GM12878 (cell line): Measurements from ENCODE around the gene ME3. TPM values are rescaled to one million over a fixed set of nuclear protein-coding genes. Genes with fewer than 3 reads are reported as not detected.

Experiments used
- ATAC-seq: fragments of 200-7000 bp; cut with Tn5 transposase; 3 replicates; pipeline ENCODE4 v1.9.1; 2020; ENCODE audit warnings: mild to moderate bottlenecking, moderate library complexity
- BruUV-seq: library from RNA; stranded (reverse); fragments of 400-500 nt; replicated peaks from 2 replicates; lab custom pipeline; 2021; lab: Mats Ljungman, UMichigan
- CTCF ChIA-PET: fragments of 300-600 bp; sonication (Branson Sonifier 250); formaldehyde crosslinking; extraction: SDS; loops from one replicate; lab custom pipeline; 2021; ENCODE audit warnings: inconsistent platforms; lab: Yijun Ruan, JAX
- POLR2A ChIA-PET: fragments of 350-600 bp; formaldehyde crosslinking; extraction: SDS; loops from one replicate; lab custom pipeline; 2021; ENCODE audit warnings: inconsistent platforms; lab: Charles Lee
- RAD21 ChIA-PET: fragments of 300-600 bp; sonication (Branson Sonifier 250); formaldehyde crosslinking; loops from one replicate; lab custom pipeline; 2023; ENCODE audit warnings: antibody characterized with exemption; ENCODE audit not compliant: unreplicated experiment; lab: Charles Lee
- SMC1A ChIA-PET: fragments of 300-600 bp; sonication (Branson Sonifier 250); formaldehyde crosslinking; loops from one replicate; lab custom pipeline; 2023; ENCODE audit not compliant: unreplicated experiment, uncharacterized antibody; lab: Charles Lee
- DNase-seq: peaks from one replicate; pipeline ENCODE4 v3.0.0-alpha.2; 2011; ENCODE audit warnings: low read depth, low spot score
- FAIRE-seq: peaks from 3 replicates; lab custom pipeline; 2011; peaks lifted over from hg19 to GRCh38; lab: Jason Lieb, UNC
- H2AFZ ChIP-seq: 2 replicates; pipeline ENCODE4 v1.6.0; 2011; ENCODE audit warnings: low read depth, low read length, control low read depth; ENCODE audit not compliant: control insufficient read depth
- H3K27ac ChIP-seq: 2 replicates; pipeline ENCODE4 v1.5.1; 2011; ENCODE audit warnings: control low read depth; ENCODE audit not compliant: control insufficient read depth, insufficient read depth
- H3K27me3 ChIP-seq, 2 experiments: replicated peaks in 1 of 2; 2 replicates each; pipeline versions ENCODE4 v1.6.0 to v1.6.1; 2011; ENCODE audit warnings: low read length in 1 of 2; ENCODE audit not compliant: control insufficient read depth in 2 of 2, insufficient read depth in 2 of 2
- H3K36me3 ChIP-seq, 2 experiments: 2 replicates each; pipeline ENCODE4 v1.5.1; 2011; ENCODE audit warnings: low read length in 1 of 2; ENCODE audit not compliant: control insufficient read depth in 2 of 2, insufficient read depth in 2 of 2
- H3K4me1 ChIP-seq: 2 replicates; pipeline ENCODE4 v1.6.1; 2011; ENCODE audit warnings: mild to moderate bottlenecking, low read length, moderate library complexity, mixed read lengths; ENCODE audit not compliant: control insufficient read depth, insufficient read depth
- H3K4me2 ChIP-seq: 2 replicates; pipeline ENCODE4 v1.6.0; 2011; ENCODE audit warnings: control low read depth; ENCODE audit not compliant: control insufficient read depth, insufficient read depth
- H3K4me3 ChIP-seq: fragments of 200-600 bp; sonication (generic); 2 replicates; pipeline ENCODE4 v1.5.1; 2016
- H3K79me2 ChIP-seq: 2 replicates; pipeline ENCODE4 v1.6.0; 2011; ENCODE audit warnings: low read length; ENCODE audit not compliant: control insufficient read depth, insufficient read depth
- H3K9ac ChIP-seq: 2 replicates; pipeline ENCODE4 v1.8.0; 2011; ENCODE audit warnings: low read length, control low read depth, mixed read lengths; ENCODE audit not compliant: control insufficient read depth, insufficient read depth
- H3K9me3 ChIP-seq: replicated peaks from 3 replicates; pipeline ENCODE4 v1.5.1; 2011; ENCODE audit warnings: mild to moderate bottlenecking, low read length; ENCODE audit not compliant: control insufficient read depth, insufficient read depth
- H4K20me1 ChIP-seq: 2 replicates; pipeline ENCODE4 v1.6.0; 2011; ENCODE audit not compliant: control insufficient read depth, insufficient read depth
- KAT2A ChIP-seq: conservative IDR thresholded peaks from 2 replicates; pipeline ENCODE4 v1.6.1; 2011; ENCODE audit warnings: low read depth, low read length; ENCODE audit not compliant: control insufficient read depth
- MXI1 ChIP-seq: fragments of 150-350 bp; IDR thresholded peaks from 2 replicates; pipeline ENCODE4 v1.6.1; 2011; ENCODE audit warnings: low read depth, mild to moderate bottlenecking, inconsistent platforms, low read length, improper control_type of control experiment
- REST ChIP-seq: IDR thresholded peaks from 2 replicates; pipeline ENCODE4 v1.6.1; 2012; ENCODE audit warnings: mild to moderate bottlenecking, low read depth, low read length
- SMAD5 ChIP-seq: IDR thresholded peaks from 2 replicates; pipeline ENCODE4 v1.6.1; 2016; ENCODE audit warnings: antibody characterized with exemption, low read depth
- SUZ12 ChIP-seq: fragments of 200-600 bp; sonication (generic); IDR thresholded peaks from one replicate; pipeline ENCODE4 v1.6.1; 2018; ENCODE audit warnings: antibody characterized with exemption, mild to moderate bottlenecking; ENCODE audit not compliant: unreplicated experiment
- WGBS: methylation state at CpG from one replicate; pipeline ENCODE4 v1.1.6; 2016; ENCODE audit warnings: low lambda C conversion rate; ENCODE audit not compliant: insufficient replicate concordance, insufficient coverage; ENCODE audit errors: missing lambda C conversion rate; 5-methylcytosine and 5-hydroxymethylcytosine counted together
- in situ Hi-C: fragments of 300-500 bp; cut with MboI; formaldehyde crosslinking; loops from 9 replicates; pipeline ENCODE4 v1.14.3; 2018; ENCODE audit warnings: mixed read lengths
- intact Hi-C: fragments of 100-400 bp; cut with micrococcal nuclease; formaldehyde crosslinking; loops from one replicate; pipeline ENCODE4 v1.14.2; 2022; ENCODE audit not compliant: unreplicated experiment
- polyA plus RNA-seq, 11 experiments: library from polyadenylated mRNA; depleted of rRNA in 4 of 11; unstranded in 6 of 11; stranded (reverse) in 5 of 11; fragments of >200 nt; fragmentation: Nextera tagmentation in 4 of 11; fragmentation: Illumina TruSeq in 1 of 11; extraction: Ambion mirVana in 4 of 11; extraction: Trizol in 1 of 11; gene quantifications; 1 replicate in 1 of 11; 2 replicates in 10 of 11; pipeline versions ENCODE4 v1.2.1 to v1.2.3, GENCODE V29; 2011 to 2016; ENCODE audit warnings: inconsistent platforms in 2 of 11, missing spikeins in 2 of 11, low read depth in 1 of 11
- total RNA-seq, 4 experiments: library from RNA; depleted of rRNA in 3 of 4; stranded (reverse); fragments of >200 nt in 3 of 4; fragmentation: Illumina TruSeq in 1 of 4; extraction: Trizol in 1 of 4; gene quantifications; 2 replicates each; pipeline versions ENCODE4 v1.2.1 to v1.2.3, GENCODE V29; 2013 to 2021

The ME3 gene
- total and polyA plus RNA-seq, 10 of the 15 experiments (the other 5 are each of a cell fraction or from before 2014, with no cell fraction given): 0.06 to 0.40 (median 0.19) TPM; not detected in 2

- intact Hi-C loops (loop anchor here (5.0 to 10.0 kb wide), 2 partner anchors 474 to 822 kb away; no protein-coding TSS in a partner anchor), in situ Hi-C loops (no loop called here)
- Histone ChIP-seq H3K9ac (no peak overlapping the region), H3K36me3 (no peaks in the 10 kb centered on the region), H3K79me2 (no peaks in the 10 kb centered on the region), H3K27ac (no peak overlapping the region), H3K4me3 (no peak overlapping the region), H3K4me2 (no peak overlapping the region), H4K20me1 (no peaks in the 10 kb centered on the region), H3K9me3 (no peaks in the 10 kb centered on the region), H3K4me1 (no peaks in the 10 kb centered on the region; the same call in 1 of the 2 replicates), H2AFZ (no peak overlapping the region)
- no peak; the same call in 2 of the 3 replicates for ATAC-seq
- ChIA-PET RAD21 (no interaction called here), POLR2A (interaction anchor here (0.5 kb wide), 1 partner anchor 14 kb away, joined by 3 read pairs; no protein-coding TSS in a partner anchor), SMC1A (no interaction called here), CTCF (no interaction called here)
- WGBS: 85% methylated on average over 1 of the region's 1 CpG
- DNase-seq: no peak
- FAIRE-seq: no peak
- no TSS peak for BruUV-seq
- no peak for TF ChIP-seq MXI1
- no peak for TF ChIP-seq SMAD5
- TF ChIP-seq SUZ12: no peak
- TF ChIP-seq KAT2A: no peak
- TF ChIP-seq REST: no peak
- TF ChIP-seq, all 136 proteins: peak for 0
- no peaks in the 10 kb centered on the region for H3K27me3 ChIP-seq
Observed at GRCh38 chr11:86416494-86416893, 255.9 kb downstream of the ME3 start.
